SK-N-SH (cell line): ENCODE results near the gene IPCEF1. TPM values are rescaled to one million over a fixed set of nuclear protein-coding genes. Genes with fewer than 3 reads are reported as not detected.
"Not testable (repeated sequence)": the region's sequence is repeated elsewhere in the genome, so short reads cannot be mapped to it uniquely, and the experiment has no call there.

Experiments
- CTCF ChIA-PET: fragments of 300-600, 350-600 bp; formaldehyde crosslinking; extraction: SDS; loops from one replicate; lab custom pipeline; 2021; lab: Yijun Ruan, JAX
- POLR2A ChIA-PET: fragments of 350-600 bp; sonication (Branson Sonifier 250); formaldehyde crosslinking; extraction: SDS; loops from one replicate; lab custom pipeline; 2020; ENCODE audit warnings: antibody characterized with exemption, inconsistent platforms; lab: Yijun Ruan, JAX
- DNase-seq: peaks from one replicate; pipeline ENCODE4 v3.0.0; 2012
- H2AFZ ChIP-seq: fragments of 200-600 bp; sonication (generic); 2 replicates; pipeline ENCODE4 v1.8.1; 2016; ENCODE audit warnings: antibody characterized with exemption, mild to moderate bottlenecking, low read depth
- H3F3A ChIP-seq: fragments of 200-600 bp; sonication (generic); replicated peaks from 2 replicates; pipeline ENCODE3; 2016; ENCODE audit warnings: antibody characterized with exemption, mild to moderate bottlenecking; ENCODE audit not compliant: insufficient read depth
- H3K27ac ChIP-seq, 2 experiments: fragments of 200-500 bp in 1 of 2; fragments of 200-600 bp in 1 of 2; sonication (Bioruptor generic) in 1 of 2; sonication (generic), shearing (Covaris generic) in 1 of 2; 2 replicates each; pipeline versions ENCODE4 v1.5.1 to v1.6.1; 2014 to 2016; ENCODE audit warnings: low read depth in 2 of 2, inconsistent platforms in 1 of 2, low read length in 1 of 2, mild to moderate bottlenecking in 1 of 2, mixed read lengths in 1 of 2
- H3K27me3 ChIP-seq: fragments of 200-600 bp; sonication (generic), shearing (Covaris generic); 2 replicates; pipeline ENCODE4 v1.6.1; 2016; ENCODE audit warnings: mixed run types; ENCODE audit not compliant: insufficient read depth
- H3K36me3 ChIP-seq, 2 experiments: fragments of 200-500 bp in 1 of 2; fragments of 200-600 bp in 1 of 2; sonication (Bioruptor generic) in 1 of 2; sonication (generic) in 1 of 2; replicated peaks in 1 of 2; 2 replicates each; pipeline versions ENCODE3 to v1.5.1; 2014 to 2016; ENCODE audit warnings: low read length in 1 of 2, mild to moderate bottlenecking in 1 of 2; ENCODE audit not compliant: insufficient read depth in 2 of 2, control insufficient read depth in 1 of 2
- H3K4me1 ChIP-seq, 2 experiments: fragments of 200-500 bp in 1 of 2; fragments of 200-600 bp in 1 of 2; sonication (Bioruptor generic) in 1 of 2; sonication (generic), shearing (Covaris generic) in 1 of 2; 2 replicates each; pipeline versions ENCODE4 v1.5.1 to v1.6.1; 2014 to 2016; ENCODE audit warnings: low read depth in 1 of 2, low read length in 1 of 2, mixed run types in 1 of 2; ENCODE audit not compliant: insufficient read depth in 2 of 2, control insufficient read depth in 1 of 2
- H3K4me2 ChIP-seq: fragments of 200-600 bp; sonication (generic), shearing (Covaris generic); 2 replicates; pipeline ENCODE4 v1.6.1; 2017; ENCODE audit warnings: mixed run types
- H3K4me3 ChIP-seq, 2 experiments: fragments of 200-500 bp in 1 of 2; fragments of 200-600 bp in 1 of 2; sonication (Bioruptor generic) in 1 of 2; sonication (generic), shearing (Covaris generic) in 1 of 2; 2 replicates each; pipeline versions ENCODE4 v1.5.1 to v1.8.1; 2014 to 2016; ENCODE audit warnings: low read depth in 2 of 2, inconsistent platforms in 1 of 2, low read length in 1 of 2, mild to moderate bottlenecking in 1 of 2, mixed read lengths in 1 of 2, moderate library complexity in 1 of 2
- H3K79me2 ChIP-seq: fragments of 200-600 bp; sonication (generic); 2 replicates; pipeline ENCODE4 v1.8.1; 2017; ENCODE audit warnings: mild to moderate bottlenecking; ENCODE audit not compliant: insufficient read depth
- H3K9ac ChIP-seq: fragments of 200-600 bp; sonication (generic); 2 replicates; pipeline ENCODE4 v1.6.1; 2017; ENCODE audit warnings: mixed run types
- H3K9me2 ChIP-seq: fragments of 200-600 bp; sonication (generic); 2 replicates; pipeline ENCODE4 v1.6.1; 2017; ENCODE audit warnings: mixed run types
- H3K9me3 ChIP-seq: fragments of 200-600 bp; sonication (generic); 2 replicates; pipeline ENCODE4 v1.6.1; 2017; ENCODE audit warnings: mixed run types, mild to moderate bottlenecking, moderate library complexity
- H4K20me1 ChIP-seq: fragments of 200-600 bp; sonication (generic); 2 replicates; pipeline ENCODE4 v1.6.1; 2017; ENCODE audit warnings: mild to moderate bottlenecking, mixed run types; ENCODE audit not compliant: insufficient read depth
- ELF1 ChIP-seq: IDR thresholded peaks from 2 replicates; pipeline ENCODE4 v1.4.0; 2012
- FOSL2 ChIP-seq: IDR thresholded peaks from 2 replicates; pipeline ENCODE4 v1.4.0; 2012; ENCODE audit warnings: low read depth, mild to moderate bottlenecking, moderate library complexity, borderline replicate concordance
- FOXJ3 ChIP-seq: sonication (generic); formaldehyde crosslinking; IDR thresholded peaks from 2 replicates; pipeline ENCODE4 v1.5.1; 2020; ENCODE audit warnings: mild to moderate bottlenecking, missing genetic modification reagents
- GABPA ChIP-seq: IDR thresholded peaks from 2 replicates; pipeline ENCODE4 v1.4.0; 2012; ENCODE audit warnings: low read depth, mild to moderate bottlenecking
- GATA2 ChIP-seq: sonication (generic); formaldehyde crosslinking; IDR thresholded peaks from 2 replicates; pipeline ENCODE4 v1.5.0; 2020; ENCODE audit warnings: mild to moderate bottlenecking, missing genetic modification reagents
- JUND ChIP-seq: IDR thresholded peaks from 2 replicates; pipeline ENCODE4 v1.4.0; 2012
- MAX ChIP-seq: IDR thresholded peaks from 2 replicates; pipeline ENCODE4 v1.4.0; 2012; ENCODE audit warnings: low read depth
- MEF2A ChIP-seq: IDR thresholded peaks from 2 replicates; pipeline ENCODE4 v1.4.0; 2012; ENCODE audit warnings: low read depth, borderline replicate concordance
- NRF1 ChIP-seq: IDR thresholded peaks from 2 replicates; pipeline ENCODE4 v1.6.1; 2012; ENCODE audit warnings: low read depth, mild to moderate bottlenecking, low read length
- RXRA ChIP-seq: IDR thresholded peaks from 2 replicates; pipeline ENCODE4 v1.4.0; 2012; ENCODE audit warnings: low read depth, mild to moderate bottlenecking, borderline replicate concordance
- TAF1 ChIP-seq: IDR thresholded peaks from 2 replicates; pipeline ENCODE4 v1.6.1; 2012; ENCODE audit warnings: low read depth, mild to moderate bottlenecking, low read length, moderate library complexity, borderline replicate concordance
- TCF12 ChIP-seq: IDR thresholded peaks from 2 replicates; pipeline ENCODE4 v1.4.0; 2012
- USF2 ChIP-seq: fragments of 150-350 bp; IDR thresholded peaks from 2 replicates; pipeline ENCODE4 v1.6.1; 2017; ENCODE audit warnings: antibody characterized with exemption, low read length, low read depth, borderline replicate concordance
- YY1 ChIP-seq: IDR thresholded peaks from 2 replicates; pipeline ENCODE4 v1.4.0; 2012; ENCODE audit warnings: low read depth, mild to moderate bottlenecking
- WGBS: methylation state at CpG from one replicate; pipeline ENCODE4 v1.1.6; 2017; ENCODE audit warnings: low lambda C conversion rate; 5-methylcytosine and 5-hydroxymethylcytosine counted together
- polyA plus RNA-seq, 3 experiments: library from polyadenylated mRNA; depleted of rRNA; stranded (reverse); fragments of >200 nt; gene quantifications; 2 replicates each; pipeline ENCODE4 v1.2.3, GENCODE V29; 2012
- TF ChIP-seq, protein P1 (sequence below): IDR thresholded peaks from 2 replicates; pipeline ENCODE4 v1.4.0; 2012; ENCODE audit warnings: low read depth, borderline replicate concordance

The IPCEF1 gene
- polyA plus RNA-seq, 1 of the 3 experiments (the other 2 are of a cell fraction) = not detected

- H3K27me3 ChIP-seq = no peaks in the 10 kb centered on the region
- no peaks in the 10 kb centered on the region for H4K20me1 ChIP-seq
- H3K4me3 ChIP-seq = no peak overlapping the region
- ChIA-PET CTCF (interaction anchor here (1.2 kb wide), 1 partner anchor 27 kb away, joined by 4 read pairs; no protein-coding TSS in a partner anchor), POLR2A (no interaction called here)
- no peak overlapping the region for H3K9ac ChIP-seq
- 80% methylated on average over 2 of the region's 2 CpGs for WGBS
- no peak overlapping the region for H3K27ac ChIP-seq
- H3F3A ChIP-seq = no peaks in the 10 kb centered on the region
- no peaks in the 10 kb centered on the region for H3K36me3 ChIP-seq
- H2AFZ ChIP-seq = no peak overlapping the region
- no peak overlapping the region for H3K4me2 ChIP-seq
- H3K4me1 ChIP-seq = no peaks in the 10 kb centered on the region; a peak in 2 of 4 replicates
- no peak for DNase-seq
- TF ChIP-seq, protein P1, sequence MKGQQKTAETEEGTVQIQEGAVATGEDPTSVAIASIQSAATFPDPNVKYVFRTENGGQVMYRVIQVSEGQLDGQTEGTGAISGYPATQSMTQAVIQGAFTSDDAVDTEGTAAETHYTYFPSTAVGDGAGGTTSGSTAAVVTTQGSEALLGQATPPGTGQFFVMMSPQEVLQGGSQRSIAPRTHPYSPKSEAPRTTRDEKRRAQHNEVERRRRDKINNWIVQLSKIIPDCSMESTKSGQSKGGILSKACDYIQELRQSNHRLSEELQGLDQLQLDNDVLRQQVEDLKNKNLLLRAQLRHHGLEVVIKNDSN = no peak
- TF ChIP-seq GATA2 (no peak), MEF2A (no peak), GABPA (no peak), MAX (no peak), JUND (no peak), YY1 (no peak), FOXJ3 (CRISPR knock-in tag) (no peak), FOSL2 (no peak), USF2 (no peak)
- H3K9me2 ChIP-seq = no peaks in the 10 kb centered on the region
- H3K9me3 ChIP-seq = no peaks in the 10 kb centered on the region
- H3K79me2 ChIP-seq = no peaks in the 10 kb centered on the region
Measured at GRCh38 chr6:154206141-154206540, 150.5 kb downstream of the IPCEF1 start.

DNA sequence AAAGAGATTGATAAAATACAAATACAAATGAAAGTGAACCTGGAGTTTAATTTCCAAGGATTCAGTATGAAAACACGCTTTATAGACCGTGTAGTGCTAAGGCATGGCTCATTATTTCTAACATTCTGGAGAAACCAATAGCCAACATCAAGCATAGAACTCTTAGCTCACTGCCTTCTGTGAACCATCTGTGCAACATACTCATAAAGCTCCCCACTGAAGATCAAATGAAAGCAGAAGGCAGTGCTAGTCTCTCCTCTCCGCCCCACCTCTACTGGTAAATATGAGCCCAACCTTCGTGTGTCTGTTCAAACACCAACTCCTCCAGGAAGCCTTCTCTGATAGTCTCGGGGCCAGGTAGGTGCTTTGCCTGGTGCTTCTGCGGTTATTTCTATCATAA is 153.6 kb downstream of the IPCEF1 start:
- no peaks in the 10 kb centered on the region; a peak in 2 of 4 replicates for H3K4me1 ChIP-seq
- ChIA-PET POLR2A (no interaction called here), CTCF (no interaction called here)
- H3K9me2 ChIP-seq = no peaks in the 10 kb centered on the region
- H3K27me3 ChIP-seq = no peaks in the 10 kb centered on the region
- H4K20me1 ChIP-seq = no peaks in the 10 kb centered on the region
- no peak overlapping the region for H2AFZ ChIP-seq
- no peaks in the 10 kb centered on the region for H3K36me3 ChIP-seq
- no peaks in the 10 kb centered on the region for H3K9me3 ChIP-seq
- H3K79me2 ChIP-seq = no peaks in the 10 kb centered on the region
- H3F3A ChIP-seq = no peaks in the 10 kb centered on the region
- no peak overlapping the region for H3K9ac ChIP-seq
- no peak overlapping the region for H3K4me3 ChIP-seq
- DNase-seq = no peak
- H3K4me2 ChIP-seq = no peak overlapping the region
- WGBS = 59% methylated on average over 6 of the region's 6 CpGs
- no peak for TF ChIP-seq RXRA
- TF ChIP-seq, all 33 proteins: peak for 0
- no peak overlapping the region for H3K27ac ChIP-seq

DNA sequence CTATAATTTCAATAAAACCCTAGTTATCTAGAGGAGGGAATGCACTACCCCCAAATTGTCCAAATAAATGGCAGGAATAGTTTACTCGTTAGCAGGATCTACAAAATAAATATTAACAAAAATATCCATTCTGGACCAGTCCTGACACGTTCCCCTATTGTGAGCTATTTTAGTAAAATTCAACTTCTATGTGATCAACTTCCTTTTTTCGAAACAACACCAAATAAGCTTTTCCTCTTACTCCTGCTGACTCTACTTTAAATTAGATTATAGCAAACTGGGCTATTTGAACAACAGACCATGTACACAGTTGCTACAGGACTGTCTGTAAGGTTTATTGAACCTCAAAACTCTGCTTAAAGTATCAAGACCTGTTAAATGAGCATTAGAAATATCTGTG is 154.3 kb downstream of the IPCEF1 start:
- H4K20me1 ChIP-seq = no peaks in the 10 kb centered on the region
- no peaks in the 10 kb centered on the region for H3K79me2 ChIP-seq
- WGBS = 42% methylated on average over 3 of the region's 3 CpGs
- ChIA-PET POLR2A (no interaction called here), CTCF (no interaction called here)
- no peaks in the 10 kb centered on the region for H3F3A ChIP-seq
- H3K36me3 ChIP-seq = no peaks in the 10 kb centered on the region
- no peaks in the 10 kb centered on the region for H3K27me3 ChIP-seq
- no peak overlapping the region for H3K4me3 ChIP-seq
- no peak overlapping the region for H2AFZ ChIP-seq
- no peak overlapping the region for H3K27ac ChIP-seq
- H3K9me3 ChIP-seq = no peaks in the 10 kb centered on the region
- no peak for TF ChIP-seq RXRA
- no peak for TF ChIP-seq TAF1
- TF ChIP-seq, protein P1 = no peak
- no peak for TF ChIP-seq TCF12
- no peak for TF ChIP-seq ELF1
- no peak for TF ChIP-seq JUND
- TF ChIP-seq NRF1 = no peak
- H3K9ac ChIP-seq = no peak overlapping the region
- no peak for DNase-seq
- peaks cover 0 to 2% of the 10 kb centered on the region in 2 experiments; a peak in 2 of 4 replicates for H3K4me1 ChIP-seq
- H3K4me2 ChIP-seq = no peak overlapping the region
- H3K9me2 ChIP-seq = no peaks in the 10 kb centered on the region

DNA sequence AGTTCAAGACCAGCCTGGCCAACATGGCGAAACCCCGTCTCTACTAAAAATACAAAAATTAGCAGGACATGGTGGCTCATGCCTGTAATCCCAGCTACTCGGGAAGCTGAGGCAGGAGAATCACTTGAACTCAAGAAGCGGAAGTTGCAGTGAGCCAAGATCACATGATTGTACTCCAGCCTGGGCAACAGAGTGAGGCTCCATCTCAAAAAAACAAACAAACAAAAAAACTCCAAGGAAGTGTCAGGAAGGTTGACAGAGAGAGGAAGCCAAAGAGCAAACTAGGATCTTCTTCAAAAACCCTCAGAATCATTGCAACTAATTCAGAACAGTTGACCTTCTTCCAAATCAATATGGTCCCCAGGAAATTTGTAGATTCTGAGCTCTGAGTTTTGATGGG is 154.9 kb downstream of the IPCEF1 start:
- POLR2A ChIA-PET, H3K79me2 ChIP-seq, H3K36me3 ChIP-seq, H4K20me1 ChIP-seq, H3K4me2 ChIP-seq, CTCF ChIA-PET, DNase-seq, H3K4me3 ChIP-seq, H3K9me2 ChIP-seq, H3K27ac ChIP-seq, H3K27me3 ChIP-seq, H3F3A ChIP-seq, H2AFZ ChIP-seq, H3K9ac ChIP-seq, H3K4me1 ChIP-seq, H3K9me3 ChIP-seq: not testable (repeated sequence)
- 82% methylated on average over 4 of the region's 4 CpGs for WGBS
